Stimulated activated CD4-positive, alpha-beta T cell treated with anti-CD3 and anti-CD28 coated beads, Interleukin-2, amount 100 ng/mL, for 48 hours (primary cell): ENCODE results near the gene TTLL8.

Source experiments
- DNase-seq, 2 donors: peaks; one replicate each; pipeline ENCODE4 v3.0.0-alpha.2; 2020

Gene TTLL8

DNA sequence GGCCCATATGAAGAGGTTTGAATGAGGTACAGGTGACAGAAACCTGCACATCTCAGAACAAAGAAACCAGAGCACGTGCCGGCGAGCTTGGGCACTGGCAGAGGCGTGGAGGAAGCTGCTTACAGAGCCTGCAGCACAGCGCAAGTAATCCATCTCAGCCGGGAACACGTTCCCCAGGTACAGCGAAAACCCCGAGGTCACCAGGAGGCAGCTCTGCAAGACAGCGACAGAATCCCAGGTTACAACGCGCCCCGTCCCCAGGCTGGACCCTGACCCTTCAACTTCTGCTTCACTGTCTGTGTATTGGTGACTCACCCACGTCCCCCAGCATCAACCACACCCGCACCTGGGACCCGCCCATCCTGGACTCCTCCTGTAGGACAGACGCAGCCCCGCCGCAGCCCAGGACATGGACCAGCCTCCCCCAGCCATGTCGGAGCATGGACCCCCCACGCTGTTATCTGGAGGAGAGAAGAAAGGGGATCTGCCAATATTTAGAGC, 24.9 kb upstream of the TTLL8 start:
- no peak for DNase-seq

DNA sequence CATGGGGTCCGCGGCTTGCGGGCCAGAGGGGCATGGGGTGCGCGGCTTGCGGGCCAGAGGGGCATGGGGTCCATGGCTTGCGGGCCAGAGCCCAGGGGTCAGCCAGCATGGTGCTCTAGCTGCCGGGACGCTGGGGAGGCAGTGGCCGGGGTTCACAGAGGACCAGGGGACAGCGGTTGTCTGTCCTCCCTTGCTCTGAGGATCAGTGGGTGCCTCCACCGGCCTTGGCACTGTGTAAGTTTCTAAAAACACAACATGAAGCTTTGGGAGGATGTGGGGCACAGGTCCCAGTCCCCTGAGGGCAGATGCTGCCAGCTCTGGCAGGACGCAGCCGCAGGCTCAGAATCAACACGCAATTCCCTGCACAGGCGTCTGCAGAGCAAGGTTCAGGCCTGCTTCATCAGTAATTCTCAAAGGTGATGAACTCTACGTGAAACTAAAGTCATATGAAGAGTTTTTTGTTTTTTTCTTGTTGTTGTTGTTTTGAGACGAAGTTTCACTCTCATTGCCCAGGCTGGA, 24.2 kb upstream of the TTLL8 start:
- DNase-seq = no peak

DNA sequence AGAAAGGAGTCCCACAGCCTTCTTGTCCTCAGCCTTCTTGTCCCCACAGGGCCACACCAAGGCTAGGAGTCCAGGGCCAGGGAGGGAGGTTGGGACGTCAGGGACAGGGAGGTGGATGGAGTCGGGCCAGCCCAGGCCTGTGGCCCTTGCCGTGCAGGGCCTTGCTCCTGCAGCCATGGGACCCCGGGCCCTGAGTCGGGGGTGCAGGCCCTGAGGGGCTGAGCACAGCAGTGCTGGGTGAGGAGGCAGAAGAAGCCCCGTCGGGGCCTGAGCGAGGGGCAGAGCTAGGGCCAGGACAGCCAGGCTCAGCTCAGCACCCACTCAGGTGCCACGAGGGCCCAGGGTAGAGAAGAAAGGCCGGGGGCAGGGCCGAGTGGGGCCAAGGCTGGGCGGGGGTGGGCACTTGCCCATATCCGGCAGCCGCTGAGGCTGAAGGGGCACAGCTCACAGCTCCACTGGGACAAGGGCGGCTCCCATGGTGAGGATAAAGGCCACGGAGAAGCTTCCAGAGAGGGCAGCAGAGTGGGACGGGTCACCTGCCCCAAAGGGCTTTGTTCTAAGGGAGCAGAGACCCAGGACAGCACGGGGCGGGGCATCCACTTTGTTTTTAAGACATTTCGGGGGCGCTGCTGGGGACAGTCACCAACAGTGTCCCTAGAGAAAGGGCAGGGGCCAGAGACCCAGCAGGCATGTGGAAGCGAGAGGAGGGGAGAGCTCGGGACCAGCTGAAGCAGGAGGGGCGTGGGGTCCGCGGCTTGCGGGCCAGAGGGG, 23.5 kb upstream of the TTLL8 start:
- DNase-seq = no peak

DNA sequence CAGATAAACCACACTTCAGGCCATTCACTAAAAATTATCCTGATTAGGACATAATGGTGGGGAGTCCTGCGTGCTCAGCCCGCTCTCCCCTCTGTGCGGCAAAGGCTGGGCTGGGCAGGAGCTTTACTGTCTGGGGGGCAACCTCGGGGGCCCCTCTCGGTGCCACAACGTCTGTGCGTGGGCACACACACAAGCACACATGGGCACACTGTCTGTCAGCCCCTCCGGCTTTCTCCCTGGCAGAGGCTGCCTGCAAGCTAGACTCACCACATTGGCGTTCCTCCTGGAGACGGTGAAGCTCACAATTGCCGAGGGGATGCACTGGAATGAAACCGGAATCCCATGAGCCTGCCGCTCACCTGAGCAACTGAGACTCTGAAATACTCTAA, 22.0 kb upstream of the TTLL8 start:
- DNase-seq = no peak

DNA sequence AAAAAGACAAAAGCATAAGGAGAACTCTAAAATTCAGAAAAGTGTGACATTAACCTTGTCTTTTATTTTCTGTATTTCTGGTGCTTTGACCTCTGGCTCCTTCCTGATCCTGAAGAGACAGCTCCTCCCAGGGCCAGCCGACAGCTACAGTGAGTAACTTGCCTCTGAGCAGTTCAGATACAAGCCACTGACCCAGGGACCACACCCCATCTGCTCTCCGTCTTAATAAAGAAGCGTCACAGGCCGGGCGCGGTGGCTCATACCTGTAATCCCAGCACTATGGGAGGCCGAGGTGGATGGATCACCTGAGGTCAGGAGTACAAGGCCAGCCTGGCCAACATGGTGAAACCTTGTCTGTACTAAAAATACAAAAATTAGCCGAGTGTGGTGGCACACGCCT, 20.7 kb upstream of the TTLL8 start:
- DNase-seq = no peak

DNA sequence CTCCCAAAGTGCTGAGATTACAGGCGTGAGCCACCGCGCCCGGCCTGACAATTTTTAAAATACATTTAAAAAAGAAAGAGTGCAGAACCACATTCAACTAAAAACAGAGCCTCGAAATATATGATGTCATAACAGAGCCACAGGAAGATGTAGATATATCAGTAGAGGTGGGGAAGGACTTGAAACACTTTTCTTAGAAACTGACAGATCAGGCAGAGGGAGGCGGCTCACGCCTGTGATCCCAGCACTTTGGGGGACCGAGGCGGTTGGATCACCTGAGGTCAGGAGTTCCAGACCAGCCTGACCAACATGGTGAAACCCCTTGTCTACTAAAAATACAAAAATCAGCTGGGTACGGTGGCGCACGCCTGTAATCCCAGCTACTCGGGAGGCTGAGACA, 20.1 kb upstream of the TTLL8 start:
- DNase-seq = no peak

DNA sequence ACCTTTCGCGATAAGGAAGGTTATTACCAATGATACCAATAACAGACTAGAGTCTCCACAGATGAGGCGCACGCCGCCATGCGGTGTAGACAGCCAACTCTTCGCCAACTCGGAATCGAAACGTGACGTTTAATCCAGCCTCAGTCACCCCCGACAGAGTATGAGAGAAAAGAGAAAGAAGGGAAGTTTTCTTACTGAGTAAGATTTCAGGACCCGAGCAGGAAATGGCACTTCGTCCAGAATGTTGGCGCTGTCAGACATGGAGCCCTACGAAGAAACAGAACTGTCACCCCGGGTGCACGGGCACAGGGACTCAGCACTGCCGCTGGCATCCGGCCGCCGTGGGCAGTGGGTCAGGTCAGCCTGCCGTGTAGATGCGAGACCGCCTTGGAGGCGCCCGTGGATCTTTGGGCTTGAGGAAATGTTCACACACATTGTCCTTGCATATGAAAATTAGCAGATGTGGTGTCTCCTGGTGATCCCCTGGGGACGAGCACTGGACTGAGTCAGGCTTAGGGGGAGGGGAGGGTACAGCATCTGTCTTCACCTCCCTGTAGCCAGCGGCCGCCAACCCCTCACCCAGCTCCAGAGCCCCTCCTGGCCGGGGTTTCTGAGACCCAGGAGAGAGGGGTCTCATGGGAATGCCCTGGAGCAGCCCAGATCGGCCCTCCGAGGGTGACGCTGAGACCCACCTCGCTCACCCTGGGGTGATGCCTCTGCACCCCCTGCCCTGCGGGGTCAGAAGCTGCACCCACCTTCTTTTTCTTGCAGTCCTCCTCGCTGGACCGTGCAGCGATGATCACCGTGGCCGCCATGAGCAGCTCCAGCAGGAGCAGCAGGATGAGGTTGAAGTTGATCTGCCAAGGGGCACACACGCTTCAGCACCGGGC, 18.8 kb upstream of the TTLL8 start:
- no peak for DNase-seq

DNA sequence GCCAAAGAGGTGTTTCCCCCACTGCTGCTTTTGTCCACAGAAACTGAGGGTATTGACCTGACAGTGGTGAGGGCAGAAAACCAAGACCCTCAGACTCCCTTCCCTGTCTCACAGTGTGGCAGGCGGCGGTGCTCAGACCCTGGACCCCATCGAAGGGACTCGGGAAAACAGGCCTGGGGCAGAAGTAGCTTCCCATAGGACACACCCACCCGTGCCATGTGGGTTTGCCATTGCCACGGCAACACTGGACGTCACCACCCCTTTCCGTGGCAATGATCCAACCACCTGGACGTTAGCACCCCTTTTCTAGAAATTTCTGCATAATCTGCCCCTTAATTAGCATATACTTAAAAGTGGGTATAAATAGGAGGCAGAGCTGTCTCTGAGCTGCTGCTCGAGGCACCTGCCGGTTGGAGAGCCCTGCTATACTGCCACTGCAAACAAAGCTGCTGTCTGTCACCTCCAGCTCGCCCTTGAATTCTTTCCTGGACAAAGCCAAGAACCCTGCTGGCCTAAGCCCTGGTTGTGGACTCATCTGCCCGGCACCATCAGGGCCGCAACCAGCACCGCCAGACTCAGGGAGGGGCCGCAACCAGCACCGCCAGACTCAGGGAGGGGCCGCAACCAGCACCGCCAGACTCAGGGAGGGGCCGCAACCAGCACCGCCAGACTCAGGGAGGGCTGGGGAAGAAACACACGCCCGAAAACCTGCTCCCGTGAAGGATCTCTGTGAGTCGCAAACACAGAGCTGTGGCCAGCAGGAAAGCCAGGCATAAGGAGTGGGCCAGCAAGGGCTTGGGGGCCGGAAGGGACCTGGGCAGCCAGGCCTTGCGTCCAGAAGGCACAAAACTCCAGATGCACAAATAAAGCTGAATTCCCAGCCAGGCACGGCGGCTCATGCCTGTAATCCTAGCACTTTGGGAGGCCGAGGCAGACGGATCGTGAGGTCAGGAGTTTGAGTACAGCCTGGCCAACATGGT, 16.7 kb upstream of the TTLL8 start:
- no peak for DNase-seq

DNA sequence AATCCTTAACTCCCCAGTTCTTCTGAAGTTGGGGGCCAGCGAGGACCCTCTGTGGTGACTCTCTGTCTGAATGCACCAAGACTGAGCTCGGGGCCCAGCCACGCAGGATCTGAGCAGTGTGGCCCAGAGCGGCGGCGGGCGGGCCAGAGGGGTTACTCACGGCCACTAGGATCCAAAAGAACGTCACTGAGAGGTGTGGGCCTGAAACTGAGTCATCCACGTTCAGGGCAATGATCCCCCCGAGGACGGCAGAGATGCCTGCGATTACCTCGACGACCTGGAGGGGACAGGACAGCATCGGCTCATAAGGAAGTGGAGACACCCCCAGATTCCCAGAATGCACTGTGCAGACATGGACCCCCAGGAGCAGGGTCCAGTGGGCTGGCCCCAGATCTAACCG, 16.0 kb upstream of the TTLL8 start:
- no peak for DNase-seq

DNA sequence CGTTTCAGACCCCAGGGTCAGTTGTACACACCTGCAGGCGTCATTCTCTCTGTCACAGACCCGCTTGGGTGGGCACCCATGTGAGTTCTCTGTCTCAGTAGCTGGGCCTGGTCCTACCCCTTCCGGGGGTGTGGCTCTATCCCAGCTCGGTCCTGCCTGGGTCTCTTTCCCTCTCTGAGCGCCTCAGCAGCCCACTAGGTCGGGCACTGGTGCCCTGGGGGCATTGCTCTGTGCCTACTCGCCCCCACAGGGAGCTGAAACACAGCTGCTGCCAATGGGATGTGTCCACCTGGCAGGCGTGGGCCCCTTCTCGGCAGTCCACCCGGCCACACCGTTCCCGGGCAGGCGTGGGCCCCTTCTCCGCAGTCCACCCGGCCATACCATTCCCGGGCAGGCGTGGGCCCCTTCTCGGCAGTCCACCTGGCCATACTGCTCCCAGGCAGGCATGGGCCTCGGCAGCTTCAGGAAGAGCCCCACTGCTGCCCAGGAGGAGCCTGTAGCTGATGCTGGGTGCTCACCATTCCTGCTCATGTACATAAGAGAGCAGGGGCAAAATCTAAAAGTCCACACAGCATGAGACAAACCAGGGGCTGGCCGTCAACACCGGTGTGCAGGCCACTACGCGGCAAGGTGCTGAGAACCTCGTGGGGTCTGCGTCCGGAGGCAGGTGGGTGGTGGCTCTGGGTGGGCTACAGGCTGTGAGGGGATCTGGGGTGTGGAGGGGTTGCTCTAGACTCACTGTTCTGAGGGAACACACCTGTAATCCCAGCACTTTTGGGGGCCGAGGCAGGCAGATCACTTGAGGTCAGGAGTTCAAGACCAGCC, 14.8 kb upstream of the TTLL8 start:
- DNase-seq = no peak

DNA sequence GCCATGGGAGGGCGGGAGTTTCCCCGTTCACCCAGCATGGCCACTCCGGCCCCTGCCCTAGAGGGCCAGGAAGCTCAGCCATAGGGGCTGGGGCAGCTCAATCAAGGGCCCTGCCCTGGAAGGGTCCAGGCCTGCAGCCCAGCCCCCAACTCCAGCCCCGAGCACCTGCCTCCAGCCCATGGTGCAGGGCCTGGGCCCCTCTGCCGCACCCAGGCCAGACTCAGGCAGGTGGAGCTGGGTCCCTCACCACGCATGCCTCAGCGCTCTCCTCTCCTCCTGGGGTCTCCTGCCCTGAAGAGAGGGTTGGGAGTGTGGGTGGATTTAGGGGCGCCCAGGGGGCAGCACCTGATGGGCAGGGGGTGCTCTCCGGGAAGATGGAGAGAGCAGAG, 14.1 kb upstream of the TTLL8 start:
- DNase-seq = no peak

DNA sequence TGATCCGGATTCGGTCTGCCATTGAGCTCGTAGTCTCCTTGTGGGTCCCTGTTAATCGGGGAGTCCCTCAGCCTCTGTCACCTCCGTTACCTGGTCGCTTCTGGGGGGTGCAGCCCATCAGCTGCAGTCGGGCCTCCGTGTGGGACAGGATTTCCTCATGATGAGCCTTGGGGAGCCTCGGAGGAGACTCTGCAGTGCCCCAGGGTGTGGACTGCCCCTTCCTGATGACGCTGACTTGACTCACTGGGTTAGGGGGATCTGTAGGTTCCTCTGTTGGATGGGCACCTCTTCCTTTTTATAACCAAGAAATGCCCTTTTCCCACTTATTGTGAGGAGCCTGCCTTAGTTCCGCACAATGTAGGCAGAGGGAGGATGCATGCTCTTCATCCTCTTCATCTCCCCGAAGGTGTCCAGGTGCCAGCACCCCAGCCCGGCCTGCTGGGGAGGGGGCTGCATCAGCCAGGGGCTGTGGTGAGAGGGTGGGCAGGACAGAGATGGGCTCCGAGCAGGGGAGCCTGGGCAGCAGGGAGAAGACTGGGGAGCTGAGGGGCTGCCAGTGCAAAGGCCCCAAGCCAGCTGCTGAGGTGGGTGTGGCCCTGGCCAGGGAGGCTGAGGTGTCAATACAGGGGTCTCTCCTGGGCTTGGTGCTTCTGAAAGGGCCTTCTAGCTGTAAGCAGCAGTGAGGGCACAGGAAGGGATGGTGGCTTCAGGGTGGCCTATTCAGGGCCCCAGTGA, 13.5 kb upstream of the TTLL8 start:
- no peak for DNase-seq

DNA sequence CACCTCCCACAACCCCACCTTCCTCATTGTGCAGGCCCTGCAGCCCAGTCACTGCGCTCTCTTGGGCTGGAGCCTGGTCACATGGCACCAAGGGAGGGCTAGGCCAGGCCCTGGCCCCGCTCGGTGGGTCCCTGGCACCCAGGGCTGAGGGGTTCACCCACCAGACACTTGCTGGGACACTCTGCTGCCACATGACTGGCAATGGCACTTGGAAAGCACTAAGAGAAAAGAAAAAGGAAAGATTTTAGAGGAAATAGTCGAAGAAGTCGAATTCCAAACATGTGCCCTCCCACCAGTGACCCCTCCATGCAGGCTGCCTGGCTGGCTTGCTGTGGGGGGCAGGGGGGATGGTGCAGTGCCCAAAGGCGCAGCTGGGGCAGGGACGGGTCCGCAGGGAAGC, 12.3 kb upstream of the TTLL8 start:
- DNase-seq = no peak

DNA sequence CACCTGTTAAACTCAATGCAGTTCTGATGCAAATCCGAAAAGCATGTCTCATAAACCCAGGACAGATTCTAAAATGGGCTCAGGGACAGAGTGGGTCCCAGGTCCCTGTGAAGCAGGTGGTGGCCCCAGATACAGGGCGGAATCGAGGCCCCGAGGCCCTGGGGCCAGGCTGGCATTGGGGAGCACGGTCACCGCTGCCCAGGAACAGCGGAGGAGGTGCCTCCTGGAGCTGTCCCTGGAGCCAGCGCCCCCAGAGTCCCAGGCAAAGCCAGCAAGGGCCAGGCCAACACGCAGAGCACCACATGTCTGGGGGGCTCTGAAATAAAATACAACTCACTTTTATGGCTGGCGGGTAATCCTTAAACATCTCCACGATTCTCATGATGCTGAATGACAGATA, 10.0 kb upstream of the TTLL8 start:
- no peak for DNase-seq

DNA sequence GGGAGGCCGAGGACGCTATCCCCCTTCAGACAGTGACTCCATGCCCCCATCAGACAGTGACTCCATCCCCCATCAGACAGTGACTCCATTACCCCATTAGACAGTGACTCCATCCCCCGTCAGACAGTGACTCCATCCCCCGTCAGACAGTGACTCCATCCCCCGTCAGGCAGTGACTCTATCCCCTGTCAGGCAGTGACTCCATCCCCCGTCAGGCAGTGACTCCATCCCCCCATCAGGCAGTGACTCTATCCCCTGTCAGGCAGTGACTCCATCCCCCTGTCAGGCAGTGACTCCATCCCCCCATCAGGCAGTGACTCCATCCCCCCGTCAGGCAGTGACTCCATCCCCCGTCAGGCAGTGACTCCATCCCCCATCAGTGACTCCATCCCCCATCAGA, 9.1 kb upstream of the TTLL8 start:
- DNase-seq = no peak

DNA sequence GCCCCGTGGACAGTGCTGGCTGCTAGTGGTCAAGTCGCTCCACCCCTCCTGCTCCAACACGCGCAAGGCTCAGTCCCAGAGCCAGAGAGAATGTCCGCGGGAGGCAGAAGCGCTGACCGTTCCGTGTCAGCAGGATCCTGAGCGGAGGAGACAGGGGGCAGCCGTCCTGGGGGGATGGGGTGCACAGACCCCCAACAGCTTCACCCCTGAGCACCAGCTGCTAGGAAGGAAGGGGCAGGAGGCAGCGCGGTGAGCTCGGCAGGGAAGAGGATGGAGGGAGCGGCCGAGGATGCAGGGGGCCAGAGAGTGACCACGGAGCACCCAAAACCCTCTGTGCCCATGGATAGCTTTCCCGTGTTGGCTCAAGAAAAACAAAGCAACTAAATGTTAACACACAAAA, 6.4 kb upstream of the TTLL8 start:
- no peak for DNase-seq

DNA sequence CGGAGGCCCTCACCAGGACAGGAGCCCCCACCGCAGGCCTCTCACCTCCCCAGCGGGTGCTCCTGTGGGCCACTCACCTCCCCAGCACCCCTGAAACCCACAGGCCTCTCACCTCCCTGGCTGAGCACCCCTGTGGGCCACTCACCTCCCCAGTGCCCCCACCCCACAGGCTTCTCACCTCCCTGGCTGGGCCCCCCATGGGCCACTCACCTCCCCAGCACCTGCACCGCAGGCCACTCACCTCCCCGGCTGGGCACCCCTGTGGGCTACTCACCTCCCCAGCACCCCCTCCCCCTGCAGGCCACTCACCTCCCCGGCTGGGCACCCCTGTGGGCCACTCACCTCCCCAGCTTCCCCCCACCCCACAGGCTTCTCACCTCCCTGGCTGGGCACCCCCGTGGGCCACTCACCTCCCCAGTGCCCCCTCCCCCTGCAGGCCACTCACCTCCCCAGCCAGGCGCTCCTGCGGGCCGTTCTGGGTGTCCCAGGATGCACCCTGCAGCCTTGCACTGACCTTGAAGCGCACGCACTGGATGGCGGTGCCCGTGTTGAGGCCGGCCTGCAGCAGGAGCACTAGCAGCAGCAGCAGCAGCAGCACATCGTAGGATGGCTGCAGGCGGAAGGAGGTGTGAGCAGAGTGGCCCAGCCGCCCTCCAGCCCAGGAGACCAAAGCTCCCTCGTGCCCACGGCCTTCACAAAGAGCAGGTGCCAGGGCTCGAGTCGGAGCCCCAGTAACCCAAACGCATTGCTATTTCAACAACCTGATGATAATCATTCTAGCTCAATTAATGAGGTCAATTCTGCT, 5.7 kb upstream of the TTLL8 start:
- DNase-seq = no peak

DNA sequence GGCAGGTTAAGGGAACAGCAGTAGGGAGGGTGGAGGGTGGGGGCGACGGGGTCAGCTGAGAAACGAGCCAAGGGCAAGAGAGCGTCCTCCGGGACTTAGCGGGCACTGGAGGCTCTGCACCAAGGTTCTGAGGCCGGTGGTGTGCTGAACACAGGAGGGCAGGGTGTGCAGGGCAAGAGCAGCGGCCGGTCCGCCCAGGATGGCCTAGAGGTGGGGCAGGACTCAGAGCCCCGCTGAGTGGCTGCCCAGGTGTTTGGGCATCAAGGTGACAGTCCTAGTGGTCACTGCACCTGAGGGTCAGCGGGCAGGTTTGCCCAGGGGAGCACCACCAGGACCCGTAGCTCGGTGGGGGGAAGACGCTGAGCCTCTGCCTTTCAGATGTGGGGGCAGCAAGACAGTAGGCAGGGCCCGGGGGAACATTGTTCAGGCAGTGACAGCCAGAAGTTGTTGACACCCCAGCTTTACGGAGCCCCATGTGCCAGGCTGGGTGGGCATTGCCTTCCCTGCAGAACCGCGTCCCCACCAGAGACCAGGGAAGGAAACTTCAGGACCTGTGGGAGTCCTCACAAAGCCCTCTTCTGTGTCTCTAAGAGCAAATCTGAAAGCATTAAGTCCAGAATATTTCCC, 4.5 kb upstream of the TTLL8 start:
- no peak for DNase-seq

DNA sequence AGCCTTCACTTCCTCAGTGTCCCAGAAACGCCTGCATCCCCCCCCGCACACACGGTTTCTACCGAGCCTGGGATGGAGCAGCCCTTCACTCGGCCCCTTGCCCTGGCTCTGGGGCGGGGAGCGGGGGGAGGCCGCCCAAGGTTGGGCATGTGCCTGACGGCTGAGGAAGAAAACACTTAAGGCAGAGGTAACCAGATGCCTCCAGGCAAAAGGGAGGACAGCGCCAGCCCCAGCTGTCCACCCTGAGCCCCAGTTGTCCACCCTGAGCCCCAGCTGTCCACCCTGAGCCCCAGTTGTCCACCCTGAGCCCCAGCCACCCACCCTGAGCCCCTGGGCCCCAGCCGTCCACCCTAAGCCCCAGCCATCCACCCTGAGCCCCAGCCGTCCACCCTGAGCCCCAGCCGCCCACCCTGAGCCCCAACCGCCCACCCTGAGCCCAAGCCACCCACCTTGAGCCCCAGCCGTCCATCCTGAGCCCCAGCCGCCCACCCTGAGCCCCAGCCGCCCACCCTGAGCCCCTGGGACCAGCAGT, 3.8 kb upstream of the TTLL8 start:
- no peak for DNase-seq
